Measurements from ENCODE around the gene WWC2. TPM values are rescaled to one million over a fixed set of nuclear protein-coding genes. Genes with fewer than 3 reads are reported as not detected.

The WWC2 gene
- total RNA-seq, 1 donor: 100 TPM

GRCh38 chr4:183327827-183328226 lies 228.8 kb downstream of the WWC2 start:
- H3K4me3 ChIP-seq (ENCODE audit: low read depth, low read length): no peak overlapping the region
- no peak for DNase-seq (ENCODE audit: low read depth)
- TF ChIP-seq, protein P1, sequence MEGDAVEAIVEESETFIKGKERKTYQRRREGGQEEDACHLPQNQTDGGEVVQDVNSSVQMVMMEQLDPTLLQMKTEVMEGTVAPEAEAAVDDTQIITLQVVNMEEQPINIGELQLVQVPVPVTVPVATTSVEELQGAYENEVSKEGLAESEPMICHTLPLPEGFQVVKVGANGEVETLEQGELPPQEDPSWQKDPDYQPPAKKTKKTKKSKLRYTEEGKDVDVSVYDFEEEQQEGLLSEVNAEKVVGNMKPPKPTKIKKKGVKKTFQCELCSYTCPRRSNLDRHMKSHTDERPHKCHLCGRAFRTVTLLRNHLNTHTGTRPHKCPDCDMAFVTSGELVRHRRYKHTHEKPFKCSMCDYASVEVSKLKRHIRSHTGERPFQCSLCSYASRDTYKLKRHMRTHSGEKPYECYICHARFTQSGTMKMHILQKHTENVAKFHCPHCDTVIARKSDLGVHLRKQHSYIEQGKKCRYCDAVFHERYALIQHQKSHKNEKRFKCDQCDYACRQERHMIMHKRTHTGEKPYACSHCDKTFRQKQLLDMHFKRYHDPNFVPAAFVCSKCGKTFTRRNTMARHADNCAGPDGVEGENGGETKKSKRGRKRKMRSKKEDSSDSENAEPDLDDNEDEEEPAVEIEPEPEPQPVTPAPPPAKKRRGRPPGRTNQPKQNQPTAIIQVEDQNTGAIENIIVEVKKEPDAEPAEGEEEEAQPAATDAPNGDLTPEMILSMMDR (IDR thresholded peaks at IDR 0.05; ENCODE audit: insufficient read depth, low read depth, low read length): no peak

DNA sequence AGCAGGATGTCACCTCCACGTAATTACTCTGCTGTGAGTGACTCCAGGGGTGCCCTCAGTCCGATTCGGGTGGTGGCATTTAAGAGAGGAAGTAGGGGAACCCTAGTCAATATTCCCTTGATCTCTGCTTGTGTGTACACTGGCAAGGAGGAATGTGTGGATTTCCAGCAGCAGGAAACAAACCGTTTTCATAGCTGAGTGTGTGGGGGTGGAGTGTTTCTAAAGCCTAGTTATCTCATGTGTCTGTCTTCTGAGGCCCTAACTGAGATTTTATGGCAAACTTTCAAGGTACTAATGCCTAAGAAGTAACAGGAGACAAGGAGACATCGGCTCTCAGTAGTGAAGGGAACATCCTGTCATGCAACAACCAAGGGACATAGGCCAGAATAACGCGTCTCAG lies 229.8 kb downstream of the WWC2 start:
- DNase-seq (ENCODE audit: low read depth): peak; percentile 22
- H3K4me3 ChIP-seq (ENCODE audit: low read depth, low read length): no peak overlapping the region
- TF ChIP-seq, protein P1 (IDR thresholded peaks at IDR 0.05; ENCODE audit: insufficient read depth, low read depth, low read length): no peak

DNA sequence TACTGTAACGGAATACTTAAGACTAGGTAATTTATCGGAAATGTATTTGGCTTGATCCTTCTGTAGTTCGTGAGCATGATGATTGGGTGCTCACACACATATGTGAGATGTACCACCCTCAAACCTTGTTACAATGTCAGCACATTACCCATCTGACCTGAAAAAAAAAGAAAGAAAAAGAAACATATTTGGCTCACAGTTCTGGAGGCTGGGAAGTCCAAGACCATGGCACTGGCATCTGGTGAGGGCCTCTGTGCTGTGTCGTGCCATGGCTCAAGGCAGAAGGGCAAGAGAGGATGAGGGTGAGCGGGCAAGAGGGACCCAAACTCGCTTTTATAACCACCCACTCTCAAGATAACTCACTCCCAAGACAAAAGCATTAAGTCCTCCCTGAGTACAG lies 230.2 kb downstream of the WWC2 start:
- DNase-seq (ENCODE audit: low read depth): no peak
- H3K4me3 ChIP-seq (ENCODE audit: low read depth, low read length): no peak overlapping the region
- TF ChIP-seq, protein P1 (IDR thresholded peaks at IDR 0.05; ENCODE audit: insufficient read depth, low read depth, low read length): no peak

DNA sequence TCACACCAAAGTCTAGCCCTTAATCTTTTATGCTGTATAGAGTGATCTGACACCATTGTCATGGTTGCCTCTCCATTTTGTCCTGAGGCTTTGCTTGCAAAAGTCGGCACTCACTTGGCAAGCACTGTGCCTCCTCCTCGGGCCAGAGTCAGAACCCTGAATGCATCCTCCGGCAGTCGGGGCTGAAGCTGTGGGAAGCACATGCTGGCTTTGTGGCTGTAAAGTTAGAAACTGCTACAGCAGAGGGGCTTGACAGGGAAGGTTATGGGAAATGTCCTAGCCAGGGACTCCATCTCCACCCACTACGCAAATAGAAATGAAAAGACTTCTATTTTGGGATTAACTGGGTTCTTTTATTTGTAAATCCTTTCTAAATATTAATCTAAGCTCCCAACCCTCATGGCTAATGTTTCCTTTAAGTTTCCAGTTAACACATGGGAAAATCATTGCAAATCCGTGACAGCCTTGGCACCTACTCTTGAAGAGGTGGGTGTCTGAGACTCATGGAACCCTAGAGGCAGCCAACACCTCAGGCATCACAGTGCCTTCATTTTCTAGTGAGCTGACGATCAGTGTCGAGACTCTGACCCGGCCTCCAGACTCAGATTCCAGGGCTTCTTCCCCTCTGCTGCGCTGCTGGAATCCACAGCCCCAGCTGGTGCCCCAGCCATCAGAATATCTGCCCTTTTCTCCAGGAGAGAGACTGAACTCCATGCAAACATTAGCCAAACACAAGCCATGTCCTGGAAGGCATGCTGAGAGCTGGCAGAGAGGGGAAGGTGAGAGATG lies 231.1 kb downstream of the WWC2 start:
- TF ChIP-seq, protein P1 (IDR thresholded peaks at IDR 0.05; ENCODE audit: insufficient read depth, low read depth, low read length): no peak
- no peak for DNase-seq (ENCODE audit: low read depth)
- H3K4me3 ChIP-seq (ENCODE audit: low read depth, low read length): no peak overlapping the region

- no peak for DNase-seq (ENCODE audit: low read depth)
- H3K4me3 ChIP-seq (ENCODE audit: low read depth, low read length): no peak overlapping the region
- TF ChIP-seq, protein P1 (IDR thresholded peaks at IDR 0.05; ENCODE audit: insufficient read depth, low read depth, low read length): no peak
These were observed 231.8 kb downstream of the WWC2 start for GRCh38 chr4:183330841-183331240.

GRCh38 chr4:183332447-183332846 lies 233.4 kb downstream of the WWC2 start:
- no peak for DNase-seq (ENCODE audit: low read depth)
- no peak overlapping the region for H3K4me3 ChIP-seq (ENCODE audit: low read depth, low read length)
- TF ChIP-seq, protein P1 (IDR thresholded peaks at IDR 0.05; ENCODE audit: insufficient read depth, low read depth, low read length): no peak

DNA sequence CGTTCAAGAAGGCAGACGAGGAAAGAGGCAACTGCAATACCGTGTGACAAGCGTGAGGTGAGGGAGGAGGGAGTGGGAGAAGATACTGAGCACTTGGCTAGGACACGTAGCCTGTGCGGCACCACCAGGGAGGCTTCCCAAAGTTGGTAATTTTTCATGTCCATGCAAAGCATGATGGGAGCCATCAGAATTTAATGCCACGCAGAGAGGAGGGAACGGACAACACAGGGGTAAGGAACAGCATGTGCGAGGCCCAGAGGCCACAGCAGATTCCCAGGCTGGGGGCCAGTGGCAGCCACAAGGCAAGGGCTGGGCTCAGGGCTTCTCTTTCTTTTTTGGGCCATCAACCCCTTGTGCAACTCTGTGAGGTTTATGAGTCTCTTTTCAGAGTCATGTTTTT lies 234.1 kb downstream of the WWC2 start:
- no peak overlapping the region for H3K4me3 ChIP-seq (ENCODE audit: low read depth, low read length)
- TF ChIP-seq, protein P1 (IDR thresholded peaks at IDR 0.05; ENCODE audit: insufficient read depth, low read depth, low read length): no peak
- DNase-seq (ENCODE audit: low read depth): no peak

Measured in fibroblast of villous mesenchyme (primary cell).